Thoracic aorta (tissue), 2 donors: ENCODE results near the gene USP36. TPM values are rescaled to one million over a fixed set of nuclear protein-coding genes. Genes with fewer than 3 reads are reported as not detected.

ENCODE experiments used
- ATAC-seq: fragments of 150-250 bp; one replicate; pipeline ENCODE4 v1.8.0; 2017; ENCODE audit warnings: low read depth; ENCODE audit not compliant: insufficient number of reproducible peaks, low FRiP score
- DNase-seq: peaks from one replicate; pipeline ENCODE4 v3.0.0-alpha.2; 2020; ENCODE audit warnings: low spot score
- H3K27ac ChIP-seq, 2 donors: fragments of 200-600 bp; sonication (generic); 1 replicate in 1 of 2; 2 replicates in 1 of 2; pipeline ENCODE4 v1.5.1; 2016; ENCODE audit warnings: mild to moderate bottlenecking in 2 of 2, moderate library complexity in 2 of 2
- H3K27me3 ChIP-seq: fragments of 200-600 bp; sonication (generic); replicated peaks from 2 replicates; pipeline ENCODE4 v1.6.0; 2016; ENCODE audit warnings: mild to moderate bottlenecking; ENCODE audit not compliant: insufficient read depth
- H3K36me3 ChIP-seq: fragments of 200-600 bp; sonication (generic); one replicate; pipeline ENCODE4 v1.5.1; 2016
- H3K4me1 ChIP-seq, 2 donors: fragments of 200-600 bp; sonication (generic); 1 replicate in 1 of 2; 2 replicates in 1 of 2; pipeline versions ENCODE4 v1.5.1 to v1.6.0; 2016; ENCODE audit warnings: low read depth in 2 of 2, mild to moderate bottlenecking in 1 of 2; ENCODE audit not compliant: control insufficient read depth in 1 of 2
- H3K4me3 ChIP-seq: fragments of 200-600 bp; sonication (generic); 2 replicates; pipeline ENCODE4 v1.5.1; 2016; ENCODE audit warnings: mild to moderate bottlenecking
- H3K9me3 ChIP-seq: fragments of 200-600 bp; sonication (generic); 2 replicates; pipeline ENCODE4 v1.5.1; 2016
- total RNA-seq, 2 donors: library from RNA; depleted of rRNA; stranded (reverse); fragments of >200 nt; gene quantifications; one replicate each; pipeline versions ENCODE4 v1.1.0 to v1.2.3, GENCODE V29; 2016
- TF ChIP-seq, protein P1 (sequence below): fragments of 200-600 bp; sonication (generic); IDR thresholded peaks from one replicate; pipeline ENCODE4 v1.5.1; 2019; ENCODE audit warnings: antibody characterized with exemption

USP36 gene
- total RNA-seq, 2 donors from 2014 or later: 40.3 to 95.9 TPM

DNA sequence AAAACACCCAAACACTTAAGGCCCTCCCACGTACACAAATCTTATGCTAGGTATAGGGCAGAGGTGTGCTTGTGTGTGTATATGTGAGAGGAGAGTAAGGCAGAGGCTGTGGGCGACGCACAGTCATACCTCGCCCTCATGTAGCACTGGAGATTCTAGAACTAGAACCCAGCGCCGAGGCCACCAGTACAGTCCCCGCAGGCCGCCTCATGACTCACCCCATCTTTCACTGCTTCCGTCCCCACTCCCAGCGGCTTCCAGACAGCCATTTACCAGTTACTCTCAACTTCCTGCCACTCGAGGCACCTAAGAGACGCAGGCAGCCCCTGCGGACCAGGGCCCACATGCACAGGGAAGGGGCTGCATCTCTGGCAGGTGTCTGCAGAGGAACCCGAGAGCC lies 35.3 kb downstream of the USP36 start:
- H3K27ac ChIP-seq: no peak overlapping the region
- peaks cover 53% of the 10 kb centered on the region for H3K36me3 ChIP-seq
- no peak for ATAC-seq

DNA sequence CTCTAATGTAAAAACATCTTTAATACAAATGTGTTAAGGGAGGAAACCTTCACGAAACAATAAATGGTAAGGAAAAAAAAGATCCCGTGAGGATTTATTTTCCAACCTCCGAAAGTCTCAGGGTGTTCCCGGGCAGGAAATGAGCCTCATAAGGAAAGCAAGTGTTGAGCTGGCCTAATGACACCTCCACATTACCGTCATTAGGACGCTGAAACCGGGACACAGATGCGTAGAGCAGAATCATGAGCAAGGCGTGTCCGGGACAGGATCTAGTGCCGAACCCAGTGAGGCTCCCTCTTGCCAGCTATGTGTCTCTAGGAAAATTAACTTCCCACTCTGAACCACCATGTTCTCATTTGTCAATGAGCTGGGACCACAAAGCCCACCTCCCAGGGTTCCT lies 35.8 kb downstream of the USP36 start:
- TF ChIP-seq, protein P1, sequence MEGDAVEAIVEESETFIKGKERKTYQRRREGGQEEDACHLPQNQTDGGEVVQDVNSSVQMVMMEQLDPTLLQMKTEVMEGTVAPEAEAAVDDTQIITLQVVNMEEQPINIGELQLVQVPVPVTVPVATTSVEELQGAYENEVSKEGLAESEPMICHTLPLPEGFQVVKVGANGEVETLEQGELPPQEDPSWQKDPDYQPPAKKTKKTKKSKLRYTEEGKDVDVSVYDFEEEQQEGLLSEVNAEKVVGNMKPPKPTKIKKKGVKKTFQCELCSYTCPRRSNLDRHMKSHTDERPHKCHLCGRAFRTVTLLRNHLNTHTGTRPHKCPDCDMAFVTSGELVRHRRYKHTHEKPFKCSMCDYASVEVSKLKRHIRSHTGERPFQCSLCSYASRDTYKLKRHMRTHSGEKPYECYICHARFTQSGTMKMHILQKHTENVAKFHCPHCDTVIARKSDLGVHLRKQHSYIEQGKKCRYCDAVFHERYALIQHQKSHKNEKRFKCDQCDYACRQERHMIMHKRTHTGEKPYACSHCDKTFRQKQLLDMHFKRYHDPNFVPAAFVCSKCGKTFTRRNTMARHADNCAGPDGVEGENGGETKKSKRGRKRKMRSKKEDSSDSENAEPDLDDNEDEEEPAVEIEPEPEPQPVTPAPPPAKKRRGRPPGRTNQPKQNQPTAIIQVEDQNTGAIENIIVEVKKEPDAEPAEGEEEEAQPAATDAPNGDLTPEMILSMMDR: no peak
- Histone ChIP-seq H3K27me3 (no peaks in the 10 kb centered on the region), H3K36me3 (peaks cover 49% of the 10 kb centered on the region), H3K4me1 (no peaks in the 10 kb centered on the region), H3K9me3 (no peaks in the 10 kb centered on the region), H3K27ac (no peak overlapping the region), H3K4me3 (no peak overlapping the region)
- ATAC-seq (no peak), DNase-seq (no peak)

More for the DNA sequence above, 35.3 kb downstream of the USP36 start:
- Histone ChIP-seq H3K27me3 (no peaks in the 10 kb centered on the region), H3K9me3 (no peaks in the 10 kb centered on the region), H3K4me3 (no peak overlapping the region), H3K4me1 (no peaks in the 10 kb centered on the region)
- no peak for DNase-seq
- TF ChIP-seq, protein P1: no peak

DNA sequence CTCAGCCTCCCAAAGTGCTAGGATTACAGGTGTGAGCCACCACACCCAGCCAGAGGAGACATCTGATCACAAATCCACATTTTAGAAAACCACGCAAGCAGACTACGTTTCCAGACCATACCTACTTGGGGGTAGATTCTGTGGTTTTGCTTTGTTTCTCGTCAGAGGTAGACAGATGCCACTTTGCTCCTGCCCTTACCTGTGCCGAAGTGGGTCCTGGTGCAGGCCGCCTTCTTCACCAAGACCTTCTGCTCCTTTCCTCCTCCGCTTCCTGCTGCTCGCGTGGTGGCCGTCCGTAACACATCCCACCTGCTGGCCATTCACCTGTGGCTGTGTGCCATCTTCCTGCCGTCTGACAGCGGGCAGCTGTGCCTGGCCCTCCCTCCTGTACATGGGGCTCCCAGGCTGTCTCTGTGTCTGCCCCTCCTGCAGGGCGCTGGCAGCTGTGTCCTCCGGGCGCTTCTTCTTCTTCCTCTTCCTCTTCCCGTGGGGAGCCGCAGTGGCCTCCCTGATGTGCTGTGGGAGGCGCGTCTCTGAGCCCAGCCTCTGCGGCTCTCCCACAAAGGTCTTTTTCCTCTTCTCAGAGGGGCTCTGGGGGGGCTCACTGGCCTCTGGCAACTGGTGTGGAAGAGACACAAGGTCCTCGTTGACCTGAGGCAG lies 37.3 kb downstream of the USP36 start:
- TF ChIP-seq, protein P1: no peak
- Histone ChIP-seq H3K4me3 (no peak overlapping the region), H3K4me1 (no peaks in the 10 kb centered on the region), H3K9me3 (no peaks in the 10 kb centered on the region), H3K36me3 (peaks cover 57% of the 10 kb centered on the region), H3K27ac (no peak overlapping the region), H3K27me3 (no peaks in the 10 kb centered on the region)
- DNase-seq (no peak), ATAC-seq (no peak)

DNA sequence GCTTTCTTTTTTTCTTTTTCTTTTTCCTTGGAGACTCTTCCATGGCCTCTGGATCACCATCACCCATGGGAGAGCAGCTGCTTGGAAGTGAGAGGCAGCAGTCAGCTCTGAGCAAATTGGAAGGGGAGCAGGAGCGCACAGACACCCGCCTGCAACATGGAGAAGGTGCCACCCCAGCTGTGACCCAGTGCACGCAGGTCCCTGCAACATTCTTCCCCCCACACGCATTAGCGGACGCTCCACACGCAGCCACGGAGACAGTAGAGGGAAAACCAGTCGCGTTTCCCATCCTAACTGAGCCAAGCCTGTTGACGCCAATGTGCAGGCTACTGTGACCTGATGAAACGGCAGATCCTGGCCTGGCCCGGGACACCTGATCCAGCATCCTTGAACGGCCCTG lies 38.2 kb downstream of the USP36 start:
- no peak for DNase-seq
- H3K4me3 ChIP-seq: no peak overlapping the region
- no peaks in the 10 kb centered on the region for H3K27me3 ChIP-seq
- peaks cover 64% of the 10 kb centered on the region for H3K36me3 ChIP-seq
- H3K4me1 ChIP-seq: no peaks in the 10 kb centered on the region
- TF ChIP-seq, protein P1: no peak
- no peak for ATAC-seq
- H3K27ac ChIP-seq: no peak overlapping the region
- no peaks in the 10 kb centered on the region for H3K9me3 ChIP-seq

DNA sequence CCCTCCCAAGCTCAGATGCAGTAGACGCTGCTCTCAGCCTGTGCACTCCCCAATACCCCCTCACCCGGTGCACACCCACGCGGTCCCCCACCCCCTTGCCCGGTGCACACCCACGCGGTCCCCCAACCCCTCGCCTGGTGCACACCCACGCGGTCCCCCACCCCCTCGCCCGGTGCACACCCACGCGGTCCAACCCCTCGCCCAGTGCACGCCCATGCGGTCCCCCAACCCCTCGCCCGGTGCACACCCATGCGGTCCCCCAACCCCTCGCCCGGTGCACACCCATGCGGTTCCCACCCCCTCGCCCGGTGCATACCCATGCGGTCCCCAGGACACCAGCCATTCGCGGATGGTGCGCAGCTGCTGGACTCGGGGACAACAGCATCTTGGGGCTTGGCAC lies 38.6 kb downstream of the USP36 start:
- Histone ChIP-seq H3K4me3 (no peak overlapping the region), H3K36me3 (peaks cover 64% of the 10 kb centered on the region), H3K4me1 (no peaks in the 10 kb centered on the region), H3K9me3 (no peaks in the 10 kb centered on the region), H3K27ac (no peak overlapping the region), H3K27me3 (no peaks in the 10 kb centered on the region)
- TF ChIP-seq, protein P1: no peak
- ATAC-seq: no peak
- DNase-seq: no peak
